Activated T-cell treated with anti-CD3 and anti-CD28 coated beads for 24 hours (primary cell): ENCODE data around the gene CTNNA3.

Source experiments
- DNase-seq: peaks from one replicate; pipeline ENCODE4 v3.0.0-alpha.2; 2020; ENCODE audit warnings: low read depth

CTNNA3 gene

GRCh38 chr10:67327626-67328535 is 368.1 kb downstream of the CTNNA3 start:
- no peak for DNase-seq

DNA sequence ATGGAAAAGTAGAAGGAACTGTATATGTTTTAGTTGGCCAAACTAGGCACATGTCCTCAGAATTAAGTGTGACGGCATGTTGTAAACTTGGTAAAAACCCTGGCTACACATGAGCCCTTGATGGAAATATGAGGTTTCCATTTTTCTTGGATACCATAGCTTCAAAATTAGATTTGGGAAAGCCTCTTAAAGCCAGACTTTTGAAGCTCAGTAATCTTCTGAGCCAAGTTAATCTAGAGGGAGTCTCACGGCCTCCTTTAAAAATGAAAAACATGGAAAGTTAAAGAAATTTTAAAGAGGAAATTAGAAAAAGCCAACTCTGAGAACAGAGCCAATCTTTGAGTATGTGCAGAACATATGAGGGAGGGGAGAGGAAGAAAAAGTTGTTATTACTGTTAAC is 376.0 kb downstream of the CTNNA3 start:
- DNase-seq: no peak

DNA sequence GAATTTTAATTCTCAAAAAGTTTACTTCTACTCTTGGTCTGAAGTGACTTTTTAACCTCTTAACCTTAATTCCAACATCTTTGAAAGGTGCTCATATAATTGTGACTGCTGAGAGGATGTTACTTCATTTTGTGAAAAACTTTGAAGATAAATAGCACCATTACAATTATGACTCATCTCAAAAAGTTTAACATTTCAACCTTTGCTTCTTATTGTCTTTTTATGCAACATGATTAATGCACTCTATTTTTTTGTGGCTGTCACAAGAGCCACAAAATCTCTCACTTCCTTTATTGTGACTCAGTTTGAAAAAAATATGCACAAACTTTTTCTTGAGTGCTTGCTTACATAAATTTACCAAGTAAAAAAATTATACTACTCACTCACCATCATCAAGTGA is 387.1 kb downstream of the CTNNA3 start:
- DNase-seq: no peak

DNA sequence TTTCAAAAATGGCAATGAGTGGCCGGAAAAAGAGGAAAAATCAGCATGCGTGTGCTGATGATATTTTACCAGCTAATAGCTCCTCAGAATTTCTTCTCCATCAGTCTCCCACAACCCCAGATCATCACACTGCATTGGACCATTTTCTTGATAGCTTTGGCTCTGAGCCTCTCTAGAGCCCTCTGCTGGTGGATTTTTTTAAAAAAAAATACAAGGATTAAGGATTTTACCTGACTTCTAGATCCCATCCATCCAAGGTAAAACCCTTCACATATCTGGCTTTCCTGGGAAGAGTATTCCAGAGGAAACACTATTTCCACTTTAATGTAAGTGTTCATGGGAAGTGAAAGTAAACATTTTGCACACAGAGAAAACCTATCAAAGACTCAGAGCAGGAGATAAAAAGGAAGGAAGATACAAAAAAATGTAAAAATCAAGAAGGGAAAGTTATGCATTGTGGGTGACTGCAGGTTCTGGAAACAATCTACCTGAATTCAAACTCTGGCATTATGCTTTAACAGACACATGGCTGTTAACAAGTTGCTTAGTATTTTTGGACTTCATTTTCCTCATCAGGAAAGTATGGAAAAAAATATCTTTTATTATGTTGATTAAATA is 389.3 kb downstream of the CTNNA3 start:
- DNase-seq: no peak

GRCh38 chr10:67302701-67303100 is 393.3 kb downstream of the CTNNA3 start:
- no peak for DNase-seq

- DNase-seq: no peak
Measured at GRCh38 chr10:67299761-67300160, 396.2 kb downstream of the CTNNA3 start.

- no peak for DNase-seq
Measured at GRCh38 chr10:67297637-67298181, 398.3 kb downstream of the CTNNA3 start.

DNA sequence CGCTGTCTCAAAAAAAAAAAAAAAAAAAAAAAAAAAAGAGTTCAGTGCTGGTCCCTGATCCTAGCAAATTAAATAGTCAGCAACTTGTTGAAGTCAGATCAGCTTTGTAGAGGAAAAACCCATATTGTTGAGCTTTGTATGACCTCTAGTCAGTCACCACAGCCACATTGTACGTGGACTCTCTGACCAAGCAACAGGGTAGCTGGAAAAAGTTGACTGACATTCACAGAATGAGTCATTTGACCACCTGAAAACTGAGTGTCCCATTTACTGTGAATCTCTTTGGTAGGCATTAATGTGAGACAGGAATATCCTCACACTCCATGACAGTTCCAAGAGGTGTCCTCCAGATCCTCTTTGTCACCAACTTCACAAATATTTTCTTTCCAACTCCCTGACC is 399.1 kb downstream of the CTNNA3 start:
- no peak for DNase-seq

DNA sequence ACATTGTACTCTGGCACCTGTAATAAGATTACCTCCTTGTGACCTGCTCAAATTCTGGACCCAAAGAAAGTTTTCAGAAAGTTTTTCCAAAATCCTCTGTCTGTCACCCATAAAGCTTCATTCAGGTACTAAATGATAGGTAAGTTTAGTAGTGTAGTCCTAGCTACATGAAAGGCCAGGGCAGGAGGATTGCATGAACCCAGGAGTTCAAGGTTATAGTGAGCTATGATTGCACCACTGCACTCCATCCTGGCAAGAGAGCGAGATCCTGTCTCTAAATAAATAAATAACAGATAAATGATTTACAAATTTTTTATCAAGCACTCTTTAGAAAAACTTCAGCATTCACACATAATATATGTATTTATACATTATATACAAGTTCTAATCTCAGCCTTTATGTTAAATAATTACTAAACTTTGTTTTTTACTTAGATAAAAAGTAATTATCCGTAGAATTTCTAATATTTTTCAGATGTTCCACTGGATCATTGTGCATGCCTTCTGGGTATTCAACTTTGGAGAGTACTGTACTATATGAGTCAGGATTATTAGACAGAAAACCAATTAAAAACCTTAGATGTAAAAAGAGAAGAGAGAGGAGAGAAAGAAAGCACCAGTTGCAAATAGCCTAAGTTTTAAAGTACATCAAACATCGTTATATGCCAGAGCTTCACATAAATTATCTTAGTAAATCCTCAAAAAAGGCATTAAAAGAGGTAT is 407.1 kb downstream of the CTNNA3 start:
- no peak for DNase-seq

- DNase-seq: no peak
Measured at GRCh38 chr10:67284589-67284988, 411.4 kb downstream of the CTNNA3 start.

DNA sequence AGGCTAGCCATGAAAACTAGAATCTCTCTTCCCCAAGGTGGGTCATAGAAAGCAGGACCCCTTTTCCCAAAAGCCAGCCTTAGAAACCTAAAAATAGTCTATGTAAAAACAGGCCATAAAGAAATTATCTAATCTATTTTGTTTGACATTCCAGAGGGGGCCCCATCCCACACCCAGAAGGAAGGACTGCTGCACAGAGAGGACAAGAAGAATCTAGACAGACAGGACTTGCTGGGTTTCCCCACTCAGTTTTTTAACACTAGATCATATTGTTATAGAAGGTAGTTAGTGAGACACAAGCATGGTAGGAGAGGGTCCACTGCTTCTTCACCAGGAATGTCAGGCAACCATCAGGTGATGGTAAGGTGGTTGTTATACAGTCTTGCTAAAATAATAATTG is 413.1 kb downstream of the CTNNA3 start:
- no peak for DNase-seq

GRCh38 chr10:67280405-67280804 is 415.6 kb downstream of the CTNNA3 start:
- no peak for DNase-seq

DNA sequence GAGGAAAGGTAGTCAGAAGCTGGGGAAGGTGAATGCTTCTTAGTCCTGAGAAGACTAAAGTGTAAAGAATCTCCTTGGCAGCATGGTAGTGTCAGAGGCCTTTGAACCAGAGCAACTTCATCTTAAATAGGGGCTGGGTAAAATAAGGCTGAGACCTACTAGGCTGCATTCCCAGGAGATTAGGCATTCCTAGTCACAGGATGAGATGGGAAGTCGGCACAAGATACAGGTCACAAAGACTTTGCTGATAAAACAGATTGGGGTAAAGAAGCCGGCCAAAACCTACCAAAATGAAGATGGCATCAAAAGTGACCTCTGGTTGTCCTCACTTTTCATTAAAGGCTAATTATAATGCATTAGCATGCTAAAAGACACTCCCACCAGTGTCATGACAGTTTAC is 418.6 kb downstream of the CTNNA3 start:
- DNase-seq: no peak

GRCh38 chr10:67269828-67270227 is 426.2 kb downstream of the CTNNA3 start:
- no peak for DNase-seq

- no peak for DNase-seq
Measured at GRCh38 chr10:67268146-67268545, 427.8 kb downstream of the CTNNA3 start.

GRCh38 chr10:67262675-67263074 is 433.3 kb downstream of the CTNNA3 start:
- DNase-seq: no peak

DNA sequence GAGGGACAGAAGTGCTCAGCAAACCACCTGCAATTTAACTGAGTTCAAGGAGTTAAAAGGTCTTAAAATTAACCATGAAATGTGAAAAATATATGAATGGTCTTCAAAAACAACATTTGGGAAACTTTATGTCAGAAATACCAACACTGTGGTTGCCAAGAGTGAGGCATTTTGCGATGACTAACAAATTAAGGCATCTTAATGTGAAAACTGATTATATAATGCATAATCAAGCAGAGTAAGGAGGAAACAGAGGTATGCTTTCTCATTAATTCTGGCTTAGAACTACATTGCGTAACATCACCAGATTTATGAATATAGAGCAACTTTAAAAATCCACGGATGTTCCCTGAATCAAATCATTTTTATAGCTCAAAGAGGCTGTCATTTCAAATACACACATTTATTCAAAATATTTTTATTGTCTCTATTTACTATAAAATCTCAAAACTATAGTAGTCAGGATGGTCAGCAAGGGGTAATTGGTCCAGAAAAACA is 434.6 kb downstream of the CTNNA3 start:
- no peak for DNase-seq

GRCh38 chr10:67259319-67259929 is 436.6 kb downstream of the CTNNA3 start:
- DNase-seq: no peak

DNA sequence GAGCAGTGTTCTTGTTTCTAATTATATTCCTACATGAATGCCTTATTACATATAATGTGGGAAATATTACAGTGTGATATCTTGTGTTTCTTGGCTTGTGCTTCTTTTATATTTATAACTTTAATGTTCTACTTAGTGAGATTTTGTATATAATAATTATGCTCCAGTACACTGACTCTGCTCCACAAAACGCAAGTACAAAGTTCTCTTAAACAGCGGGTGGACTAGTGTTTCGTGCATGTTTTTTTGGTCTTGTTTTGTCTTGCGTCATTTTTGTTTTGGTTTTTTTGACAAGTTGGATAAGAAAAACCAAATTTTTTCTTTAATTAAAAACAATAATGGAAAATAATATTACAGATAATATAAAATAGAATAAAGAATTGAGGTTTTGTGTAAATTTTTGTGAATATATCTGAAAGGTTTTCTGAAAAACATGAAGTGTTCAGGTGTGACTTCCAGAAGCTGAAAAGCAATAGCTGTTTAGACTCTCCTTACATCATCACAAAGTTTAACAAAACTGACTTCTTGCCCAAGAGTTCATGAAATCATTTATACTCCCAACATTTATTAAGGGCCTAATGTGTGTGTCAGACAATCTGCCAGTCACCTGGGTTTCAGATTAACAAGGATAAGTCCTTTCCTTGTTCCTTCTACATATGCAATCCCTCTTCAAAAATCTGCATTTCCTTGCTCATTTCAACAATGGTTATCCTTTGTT is 438.4 kb downstream of the CTNNA3 start:
- no peak for DNase-seq

- no peak for DNase-seq
Measured at GRCh38 chr10:67257018-67257417, 439.0 kb downstream of the CTNNA3 start.

- DNase-seq: no peak
Measured at GRCh38 chr10:67250686-67251085, 445.3 kb downstream of the CTNNA3 start.
